Esophagus squamous epithelium (tissue), 5 donors: Measurements from ENCODE around the gene SLC7A7. TPM values are rescaled to one million over a fixed set of nuclear protein-coding genes. Genes with fewer than 3 reads are reported as not detected.
"Not testable (repeated sequence)": the region's sequence is repeated elsewhere in the genome, so short reads cannot be mapped to it uniquely, and the experiment has no call there.

Experiments used
- DNase-seq: peaks from one replicate; lab custom pipeline; 2025; lab: John Stamatoyannopoulos, UW
- H3K27ac ChIP-seq, 4 donors: fragments of 200-600 bp; sonication (generic); one replicate each; pipeline ENCODE4 v1.5.1; 2016 to 2019; ENCODE audit warnings: mild to moderate bottlenecking in 1 of 4
- H3K27me3 ChIP-seq, 4 donors: fragments of 200-600 bp; sonication (generic); 1 replicate in 3 of 4; 2 replicates in 1 of 4; pipeline versions ENCODE4 v1.5.1 to v1.6.0; 2017 to 2021; ENCODE audit warnings: antibody characterized with exemption in 1 of 4
- H3K36me3 ChIP-seq, 3 donors: fragments of 200-600 bp; sonication (generic); one replicate each; pipeline ENCODE4 v1.5.1; 2016 to 2019
- H3K4me1 ChIP-seq, 3 donors: fragments of 200-600 bp; sonication (generic); one replicate each; pipeline ENCODE4 v1.5.1; 2017 to 2019
- H3K4me3 ChIP-seq, 4 donors: fragments of 200-600 bp; sonication (generic); 1 replicate in 3 of 4; 2 replicates in 1 of 4; pipeline ENCODE4 v1.5.1; 2016 to 2019; ENCODE audit warnings: mild to moderate bottlenecking in 2 of 4, moderate library complexity in 1 of 4
- H3K9me3 ChIP-seq, 3 donors: fragments of 200-600 bp; sonication (generic); one replicate each; pipeline ENCODE4 v1.5.1; 2016 to 2019
- POLR2A ChIP-seq, 4 donors: fragments of 450-650 bp; IDR thresholded peaks; one replicate each; pipeline ENCODE4 v1.6.1; 2017; ENCODE audit warnings: antibody characterized with exemption in 4 of 4, mild to moderate bottlenecking in 4 of 4, moderate library complexity in 3 of 4
- WGBS, 2 donors: methylation state at CpG; one replicate each; pipeline ENCODE4 v1.1.5; 2018; 5-methylcytosine and 5-hydroxymethylcytosine counted together
- intact Hi-C: fragments of 100-400 bp; cut with DNase I; formaldehyde crosslinking; loops from one replicate; pipeline ENCODE4 v1.15.0; 2022
- total RNA-seq, 4 donors: library from RNA; depleted of rRNA; stranded (reverse); fragments of >200 nt; gene quantifications; one replicate each; pipeline ENCODE4 v1.1.0, GENCODE V29; 2016
- TF ChIP-seq, protein P1 (sequence below), 6 experiments: fragments of 450-650 bp in 4 of 6; fragments of 200-600 bp in 2 of 6; sonication (generic) in 2 of 6; IDR thresholded peaks; one replicate each; pipeline ENCODE4 v1.5.1; 2016 to 2019; ENCODE audit warnings: antibody characterized with exemption in 6 of 6, mild to moderate bottlenecking in 4 of 6, moderate library complexity in 4 of 6
- donor health status: DM: yes; HTN: yes; CAD: no.

SLC7A7 gene
- total RNA-seq, 4 donors from 2014 or later = 2.5 to 12.6 (median 7.8) TPM; not detected in 1

GRCh38 chr14:22778084-22778483, 37.2 kb downstream of the SLC7A7 start:
- Histone ChIP-seq H3K27me3 (no peaks in the 10 kb centered on the region), H3K36me3 (peaks cover 4 to 17% (median 9%) of the 10 kb centered on the region in 3 donors), H3K9me3 (no peaks in the 10 kb centered on the region), H3K27ac (no peak overlapping the region), H3K4me1 (no peaks in the 10 kb centered on the region), H3K4me3 (no peak overlapping the region)
- DNase-seq = no peak
- TF ChIP-seq, protein P1, sequence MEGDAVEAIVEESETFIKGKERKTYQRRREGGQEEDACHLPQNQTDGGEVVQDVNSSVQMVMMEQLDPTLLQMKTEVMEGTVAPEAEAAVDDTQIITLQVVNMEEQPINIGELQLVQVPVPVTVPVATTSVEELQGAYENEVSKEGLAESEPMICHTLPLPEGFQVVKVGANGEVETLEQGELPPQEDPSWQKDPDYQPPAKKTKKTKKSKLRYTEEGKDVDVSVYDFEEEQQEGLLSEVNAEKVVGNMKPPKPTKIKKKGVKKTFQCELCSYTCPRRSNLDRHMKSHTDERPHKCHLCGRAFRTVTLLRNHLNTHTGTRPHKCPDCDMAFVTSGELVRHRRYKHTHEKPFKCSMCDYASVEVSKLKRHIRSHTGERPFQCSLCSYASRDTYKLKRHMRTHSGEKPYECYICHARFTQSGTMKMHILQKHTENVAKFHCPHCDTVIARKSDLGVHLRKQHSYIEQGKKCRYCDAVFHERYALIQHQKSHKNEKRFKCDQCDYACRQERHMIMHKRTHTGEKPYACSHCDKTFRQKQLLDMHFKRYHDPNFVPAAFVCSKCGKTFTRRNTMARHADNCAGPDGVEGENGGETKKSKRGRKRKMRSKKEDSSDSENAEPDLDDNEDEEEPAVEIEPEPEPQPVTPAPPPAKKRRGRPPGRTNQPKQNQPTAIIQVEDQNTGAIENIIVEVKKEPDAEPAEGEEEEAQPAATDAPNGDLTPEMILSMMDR (IDR thresholded peaks at IDR 0.05) = no peak
- TF ChIP-seq POLR2A (IDR thresholded peaks at IDR 0.05) = no peak
- intact Hi-C loops = loop anchor here (10.0 kb wide), 1 partner anchor 77 kb away; no protein-coding TSS in a partner anchor
- 80 to 87% methylated on average over 2 of the region's 2 CpGs for whole genome bisulfite sequencing, 2 donors

DNA sequence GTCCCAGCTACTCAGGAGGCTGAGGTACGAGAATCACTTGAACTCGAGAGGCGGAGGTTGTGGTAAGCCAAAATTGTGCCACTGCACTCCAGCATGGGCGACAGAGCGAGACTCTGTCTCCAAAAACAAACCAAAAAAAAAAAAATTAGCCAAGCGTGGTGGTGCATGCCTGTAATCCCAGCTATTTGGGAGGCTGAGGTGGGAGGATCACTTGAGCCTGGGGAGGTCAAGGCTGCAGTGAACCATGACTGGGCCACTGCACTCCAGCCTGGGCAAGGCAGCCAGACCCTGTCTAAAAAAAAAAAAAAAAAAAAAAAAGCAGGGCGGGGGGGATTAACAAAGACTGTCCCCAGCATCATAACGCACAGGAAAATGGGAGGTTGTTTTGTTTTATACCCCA, 38.4 kb downstream of the SLC7A7 start:
- peaks cover 7 to 30% (median 11%) of the 10 kb centered on the region in 3 donors for H3K36me3 ChIP-seq
- intact Hi-C loops = loop anchor here (10.0 kb wide), 1 partner anchor 78 kb away; no protein-coding TSS in a partner anchor
- not testable (repeated sequence) for H3K27me3 ChIP-seq, H3K4me1 ChIP-seq, H3K9me3 ChIP-seq, H3K27ac ChIP-seq, DNase-seq, H3K4me3 ChIP-seq
- WGBS, 2 donors = 83 to 92% methylated on average over 6 to 7 of the region's 8 CpGs

GRCh38 chr14:22776215-22776614, 39.0 kb downstream of the SLC7A7 start:
- Histone ChIP-seq H3K4me3 (no peak overlapping the region), H3K9me3 (no peaks in the 10 kb centered on the region), H3K27ac (no peak overlapping the region), H3K36me3 (peaks cover 13 to 36% (median 17%) of the 10 kb centered on the region in 3 donors), H3K27me3 (no peaks in the 10 kb centered on the region), H3K4me1 (no peaks in the 10 kb centered on the region)
- TF ChIP-seq, protein P1 (IDR thresholded peaks at IDR 0.05) = no peak
- no peak for TF ChIP-seq POLR2A (IDR thresholded peaks at IDR 0.05)
- intact Hi-C loops = loop anchor here (10.0 kb wide), 1 partner anchor 79 kb away; no protein-coding TSS in a partner anchor
- no peak for DNase-seq
- 88 to 97% methylated on average over 2 of the region's 2 CpGs for WGBS, 2 donors

DNA sequence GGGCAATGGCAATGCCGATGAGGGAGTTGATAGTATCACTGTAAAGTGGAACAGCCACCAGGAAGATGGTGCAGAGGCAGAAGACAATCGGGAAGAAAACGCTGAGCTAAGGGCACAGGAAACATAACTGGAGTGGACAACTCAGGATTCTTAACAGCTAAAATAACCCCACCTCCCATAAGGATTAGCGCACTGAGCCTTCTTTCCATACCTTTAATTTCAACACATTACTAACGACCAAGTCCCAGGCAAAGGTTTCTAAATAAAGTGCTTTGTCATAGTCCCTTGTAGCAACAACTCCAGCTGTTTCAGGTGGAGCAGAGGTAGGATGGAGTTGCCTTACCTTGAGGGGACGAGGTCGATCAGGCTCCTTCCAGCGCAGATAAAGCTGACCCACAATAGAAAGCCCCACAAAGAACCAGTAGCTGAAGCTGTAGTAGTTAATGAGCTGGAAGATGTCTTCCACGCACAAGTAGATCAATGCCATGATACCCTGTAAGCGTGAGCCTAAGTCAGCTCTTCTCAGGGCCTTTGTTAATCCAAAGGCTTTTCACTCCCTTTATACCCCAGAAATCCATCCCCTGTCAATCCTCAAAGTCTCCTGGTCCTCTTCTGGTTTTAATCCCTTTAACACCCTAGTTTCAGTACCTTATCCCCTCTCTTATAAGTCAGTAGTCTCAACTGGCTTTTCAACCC, 41.1 kb downstream of the SLC7A7 start:
- intact Hi-C loops = loop anchor here (10.0 kb wide), 1 partner anchor 81 kb away; no protein-coding TSS in a partner anchor
- Histone ChIP-seq H3K9me3 (no peaks in the 10 kb centered on the region), H3K27me3 (no peaks in the 10 kb centered on the region), H3K36me3 (peaks cover 33 to 57% (median 35%) of the 10 kb centered on the region in 3 donors), H3K4me1 (no peaks in the 10 kb centered on the region), H3K4me3 (no peak overlapping the region), H3K27ac (no peak overlapping the region)
- WGBS, 2 donors = 89 to 91% methylated on average over 10 of the region's 10 CpGs
- no peak for TF ChIP-seq POLR2A (IDR thresholded peaks at IDR 0.05)
- TF ChIP-seq, protein P1 (IDR thresholded peaks at IDR 0.05) = no peak
- DNase-seq = no peak

GRCh38 chr14:22773162-22774010, 41.8 kb downstream of the SLC7A7 start:
- intact Hi-C loops = loop anchor here (10.0 kb wide), 1 partner anchor 81 kb away; no protein-coding TSS in a partner anchor
- no peak for TF ChIP-seq POLR2A (IDR thresholded peaks at IDR 0.05)
- TF ChIP-seq, protein P1 (IDR thresholded peaks at IDR 0.05) = no peak
- Histone ChIP-seq H3K27ac (no peak overlapping the region), H3K4me3 (no peak overlapping the region), H3K27me3 (no peaks in the 10 kb centered on the region), H3K9me3 (no peaks in the 10 kb centered on the region), H3K4me1 (peaks cover 0 to 5% (median 0%) of the 10 kb centered on the region in 3 donors), H3K36me3 (peaks cover 33 to 63% (median 35%) of the 10 kb centered on the region in 3 donors)
- WGBS, 2 donors = 89 to 94% methylated on average over 8 of the region's 8 CpGs
- DNase-seq = no peak
